Activated CD4-positive, alpha-beta T cell treated with anti-CD3 and anti-CD28 coated beads, Interleukin-2, amount 10 ng/mL, durations not matched to agents 7 days and 5 days (primary cell): ENCODE data around the gene CTAGE8. TPM values are rescaled to one million over a fixed set of nuclear protein-coding genes. Genes with fewer than 3 reads are reported as not detected.
"Not testable (repeated sequence)": the region's sequence is repeated elsewhere in the genome, so short reads cannot be mapped to it uniquely, and the experiment has no call there.

ENCODE experiments used
- CTCF ChIA-PET: fragments of 350-600 bp; sonication (Branson Sonifier 250); formaldehyde crosslinking; loops from one replicate; lab custom pipeline; 2021; ENCODE audit warnings: antibody characterized with exemption; lab: Charles Lee
- POLR2A ChIA-PET: fragments of 350-600 bp; sonication (Branson Sonifier 250); formaldehyde crosslinking; loops from one replicate; lab custom pipeline; 2021; ENCODE audit warnings: antibody characterized with exemption; lab: Charles Lee
- DNase-seq: peaks from one replicate; pipeline ENCODE4 v3.0.0-alpha.2; 2020
- H3K27ac Mint-ChIP-seq: one replicate; pipeline ENCODE4 v1.8.0; 2021; ENCODE audit warnings: mild to moderate bottlenecking, moderate library complexity, mixed read lengths
- H3K27me3 Mint-ChIP-seq: one replicate; pipeline ENCODE4 v1.8.0; 2021; ENCODE audit warnings: mixed read lengths
- H3K36me3 Mint-ChIP-seq: one replicate; pipeline ENCODE4 v1.8.0; 2021; ENCODE audit warnings: low read depth, mixed read lengths
- H3K4me1 Mint-ChIP-seq: one replicate; pipeline ENCODE4 v1.8.0; 2021; ENCODE audit warnings: mixed read lengths
- H3K4me3 Mint-ChIP-seq: one replicate; pipeline ENCODE4 v1.8.0; 2021; ENCODE audit warnings: mild to moderate bottlenecking, moderate library complexity, mixed read lengths
- H3K9me3 Mint-ChIP-seq: one replicate; pipeline ENCODE4 v1.8.0; 2021; ENCODE audit warnings: mixed read lengths
- total RNA-seq, 2 experiments: library from RNA; stranded (reverse); gene quantifications; one replicate each; pipeline ENCODE4 v1.2.3, GENCODE V29; 2021

Gene CTAGE8
- total RNA-seq: 1 to 10 TPM in 1 of 2 experiments, under 1 TPM in 1; 0.97 to 1.6 TPM

GRCh38 chr7:144269188-144269587, at the start of gene CTAGE8:
Gene CTAGE8, minus strand, starts transcription at chr7:144269288. Its CDS starts 38 bp downstream, at chr7:144269250.
- POLR2A ChIA-PET, H3K9me3 Mint-ChIP-seq, H3K27ac Mint-ChIP-seq, H3K36me3 Mint-ChIP-seq, H3K4me1 Mint-ChIP-seq, H3K27me3 Mint-ChIP-seq, H3K4me3 Mint-ChIP-seq, DNase-seq, CTCF ChIA-PET: not testable (repeated sequence)

- H3K9me3 Mint-ChIP-seq, H3K27me3 Mint-ChIP-seq, CTCF ChIA-PET, H3K4me3 Mint-ChIP-seq, H3K4me1 Mint-ChIP-seq, H3K27ac Mint-ChIP-seq, DNase-seq, POLR2A ChIA-PET, H3K36me3 Mint-ChIP-seq: not testable (repeated sequence)
These were observed 48.4 kb upstream of the CTAGE8 start for GRCh38 chr7:144317537-144317936.

GRCh38 chr7:144311872-144312469, 42.9 kb upstream of the CTAGE8 start, which contains the start of gene OR2A1:
Gene OR2A1, plus strand, starts transcription at chr7:144312419. Its CDS starts 5,706 bp downstream, at chr7:144318125.
- H3K4me1 Mint-ChIP-seq, POLR2A ChIA-PET, H3K9me3 Mint-ChIP-seq, H3K27me3 Mint-ChIP-seq, DNase-seq, CTCF ChIA-PET, H3K27ac Mint-ChIP-seq, H3K36me3 Mint-ChIP-seq, H3K4me3 Mint-ChIP-seq: not testable (repeated sequence)

- H3K4me1 Mint-ChIP-seq, CTCF ChIA-PET: not testable (repeated sequence)
These were observed 42.1 kb upstream of the CTAGE8 start for GRCh38 chr7:144311218-144311617.

GRCh38 chr7:144309702-144310101, 40.6 kb upstream of the CTAGE8 start:
- H3K9me3 Mint-ChIP-seq, POLR2A ChIA-PET, H3K27me3 Mint-ChIP-seq, H3K27ac Mint-ChIP-seq, H3K4me1 Mint-ChIP-seq, DNase-seq, H3K4me3 Mint-ChIP-seq, H3K36me3 Mint-ChIP-seq, CTCF ChIA-PET: not testable (repeated sequence)

More at GRCh38 chr7:144311218-144311617, 42.1 kb upstream of the CTAGE8 start:
- H3K36me3 Mint-ChIP-seq, H3K27me3 Mint-ChIP-seq, H3K4me3 Mint-ChIP-seq, DNase-seq, H3K27ac Mint-ChIP-seq, POLR2A ChIA-PET, H3K9me3 Mint-ChIP-seq: not testable (repeated sequence)

GRCh38 chr7:144305156-144305555, 36.1 kb upstream of the CTAGE8 start:
- CTCF ChIA-PET, H3K27ac Mint-ChIP-seq, H3K36me3 Mint-ChIP-seq, H3K9me3 Mint-ChIP-seq, DNase-seq, POLR2A ChIA-PET, H3K4me1 Mint-ChIP-seq, H3K4me3 Mint-ChIP-seq, H3K27me3 Mint-ChIP-seq: not testable (repeated sequence)

- POLR2A ChIA-PET, H3K4me1 Mint-ChIP-seq, H3K27ac Mint-ChIP-seq, H3K9me3 Mint-ChIP-seq, DNase-seq, H3K4me3 Mint-ChIP-seq, H3K36me3 Mint-ChIP-seq, CTCF ChIA-PET, H3K27me3 Mint-ChIP-seq: not testable (repeated sequence)
These were observed 34.5 kb upstream of the CTAGE8 start for GRCh38 chr7:144303607-144304006.

- H3K4me3 Mint-ChIP-seq, H3K36me3 Mint-ChIP-seq, CTCF ChIA-PET, H3K9me3 Mint-ChIP-seq, POLR2A ChIA-PET, H3K4me1 Mint-ChIP-seq, H3K27ac Mint-ChIP-seq, H3K27me3 Mint-ChIP-seq, DNase-seq: not testable (repeated sequence)
These were observed 33.7 kb upstream of the CTAGE8 start for GRCh38 chr7:144302578-144303303.

- H3K27me3 Mint-ChIP-seq, H3K4me3 Mint-ChIP-seq, POLR2A ChIA-PET, H3K9me3 Mint-ChIP-seq, H3K27ac Mint-ChIP-seq, DNase-seq, H3K4me1 Mint-ChIP-seq, CTCF ChIA-PET, H3K36me3 Mint-ChIP-seq: not testable (repeated sequence)
These were observed 24.9 kb upstream of the CTAGE8 start for GRCh38 chr7:144293794-144294499.

- CTCF ChIA-PET, H3K9me3 Mint-ChIP-seq, POLR2A ChIA-PET, H3K36me3 Mint-ChIP-seq, H3K27me3 Mint-ChIP-seq, H3K4me3 Mint-ChIP-seq, H3K4me1 Mint-ChIP-seq, DNase-seq, H3K27ac Mint-ChIP-seq: not testable (repeated sequence)
These were observed 23.5 kb upstream of the CTAGE8 start for GRCh38 chr7:144292384-144293161.

GRCh38 chr7:144291607-144292006, 22.5 kb upstream of the CTAGE8 start:
- H3K9me3 Mint-ChIP-seq, DNase-seq, H3K4me1 Mint-ChIP-seq, H3K27me3 Mint-ChIP-seq, POLR2A ChIA-PET, CTCF ChIA-PET, H3K36me3 Mint-ChIP-seq, H3K27ac Mint-ChIP-seq, H3K4me3 Mint-ChIP-seq: not testable (repeated sequence)

- CTCF ChIA-PET, POLR2A ChIA-PET, H3K4me1 Mint-ChIP-seq, DNase-seq, H3K36me3 Mint-ChIP-seq, H3K27ac Mint-ChIP-seq, H3K4me3 Mint-ChIP-seq, H3K27me3 Mint-ChIP-seq, H3K9me3 Mint-ChIP-seq: not testable (repeated sequence)
These were observed 18.2 kb upstream of the CTAGE8 start for GRCh38 chr7:144287171-144287784.
